Subcutaneous abdominal adipose tissue (tissue), 5 donors: Measurements from ENCODE around the gene CAPZB.

Source experiments
- H3K27ac ChIP-seq: one replicate; pipeline ENCODE4 v1.7.0; 2013; ENCODE audit warnings: low read depth, mild to moderate bottlenecking, inconsistent platforms, low read length, moderate library complexity
- H3K27me3 ChIP-seq, 5 donors: one replicate each; pipeline ENCODE4 v1.7.0; 2013; ENCODE audit warnings: low read length in 5 of 5, inconsistent platforms in 1 of 5; ENCODE audit not compliant: control insufficient read depth in 5 of 5, insufficient read depth in 4 of 5
- H3K36me3 ChIP-seq, 5 donors: one replicate each; pipeline ENCODE4 v1.7.0; 2013; ENCODE audit warnings: low read length in 5 of 5; ENCODE audit not compliant: control insufficient read depth in 5 of 5, insufficient read depth in 5 of 5
- H3K4me1 ChIP-seq, 5 donors: one replicate each; pipeline ENCODE4 v1.7.0; 2013; ENCODE audit warnings: low read length in 5 of 5, mild to moderate bottlenecking in 3 of 5, moderate library complexity in 1 of 5; ENCODE audit not compliant: control insufficient read depth in 5 of 5, insufficient read depth in 5 of 5
- H3K4me3 ChIP-seq, 5 donors: one replicate each; pipeline ENCODE4 v1.7.0; 2013; ENCODE audit warnings: low read length in 5 of 5, low read depth in 1 of 5
- H3K9ac ChIP-seq, 5 donors: one replicate each; pipeline ENCODE4 v1.7.0; 2013; ENCODE audit warnings: low read length in 5 of 5, mild to moderate bottlenecking in 4 of 5, moderate library complexity in 3 of 5
- H3K9me3 ChIP-seq, 5 donors: one replicate each; pipeline ENCODE4 v1.7.0; 2013; ENCODE audit warnings: low read length in 5 of 5; ENCODE audit not compliant: control insufficient read depth in 5 of 5
- donor health status: healthy.
- donor health status: healthy.
- donor health status: healthy.
- donor health status: healthy.
- donor health status: healthy.

CAPZB gene

GRCh38 chr1:19423130-19423529 is 62.2 kb downstream of the CAPZB start:
- no peak overlapping the region for H3K4me3 ChIP-seq
- H3K27me3 ChIP-seq = no peaks in the 10 kb centered on the region
- H3K4me1 ChIP-seq = peaks cover 5 to 73% (median 62%) of the 10 kb centered on the region in 5 donors
- H3K27ac ChIP-seq = peak overlapping the region; percentile 65
- H3K9ac ChIP-seq = no peak overlapping the region
- H3K36me3 ChIP-seq = peaks cover 2 to 15% (median 13%) of the 10 kb centered on the region in 5 donors
- H3K9me3 ChIP-seq = no peaks in the 10 kb centered on the region

- peak overlapping the region; percentile 54 for H3K27ac ChIP-seq
- H3K36me3 ChIP-seq = peaks cover 2 to 20% (median 15%) of the 10 kb centered on the region in 5 donors
- peak overlapping the region in 1 of 5 donors; percentile 0 for H3K4me3 ChIP-seq
- H3K9me3 ChIP-seq = no peaks in the 10 kb centered on the region
- peak overlapping the region in 1 of 5 donors; percentile 36 for H3K9ac ChIP-seq
- peaks cover 1 to 66% (median 57%) of the 10 kb centered on the region in 5 donors for H3K4me1 ChIP-seq
- no peaks in the 10 kb centered on the region for H3K27me3 ChIP-seq
Observed at GRCh38 chr1:19421365-19421764, 64.0 kb downstream of the CAPZB start.

- Histone ChIP-seq H3K9ac (no peak overlapping the region), H3K4me1 (peaks cover 1 to 58% (median 49%) of the 10 kb centered on the region in 5 donors), H3K9me3 (no peaks in the 10 kb centered on the region), H3K27ac (peak overlapping the region; percentile 54), H3K36me3 (peaks cover 2 to 20% (median 15%) of the 10 kb centered on the region in 5 donors), H3K4me3 (no peak overlapping the region), H3K27me3 (no peaks in the 10 kb centered on the region)
Observed at GRCh38 chr1:19420606-19421005, 64.7 kb downstream of the CAPZB start.

GRCh38 chr1:19419691-19420090 is 65.6 kb downstream of the CAPZB start:
- Histone ChIP-seq H3K9me3 (no peaks in the 10 kb centered on the region), H3K27me3 (no peaks in the 10 kb centered on the region), H3K4me1 (peaks cover 5 to 59% (median 43%) of the 10 kb centered on the region in 5 donors), H3K36me3 (peaks cover 2 to 20% (median 15%) of the 10 kb centered on the region in 5 donors), H3K9ac (no peak overlapping the region), H3K27ac (no peak overlapping the region), H3K4me3 (no peak overlapping the region)

- Histone ChIP-seq H3K4me3 (no peak overlapping the region), H3K9me3 (no peaks in the 10 kb centered on the region), H3K9ac (no peak overlapping the region), H3K4me1 (peaks cover 5 to 59% (median 43%) of the 10 kb centered on the region in 5 donors), H3K27me3 (no peaks in the 10 kb centered on the region), H3K36me3 (peaks cover 2 to 20% (median 15%) of the 10 kb centered on the region in 5 donors), H3K27ac (no peak overlapping the region)
Observed at GRCh38 chr1:19418503-19418971, 66.8 kb downstream of the CAPZB start.

- H3K4me3 ChIP-seq = no peak overlapping the region
- H3K9me3 ChIP-seq = no peaks in the 10 kb centered on the region
- H3K27me3 ChIP-seq = no peaks in the 10 kb centered on the region
- H3K9ac ChIP-seq = no peak overlapping the region
- peaks cover 2 to 20% (median 15%) of the 10 kb centered on the region in 5 donors for H3K36me3 ChIP-seq
- H3K4me1 ChIP-seq = peaks cover 5 to 60% (median 39%) of the 10 kb centered on the region in 5 donors
- no peak overlapping the region for H3K27ac ChIP-seq
Observed at GRCh38 chr1:19416921-19417470, 68.3 kb downstream of the CAPZB start.

- Histone ChIP-seq H3K4me3 (no peak overlapping the region), H3K27me3 (no peaks in the 10 kb centered on the region), H3K4me1 (peaks cover 5 to 56% (median 35%) of the 10 kb centered on the region in 5 donors), H3K9ac (no peak overlapping the region), H3K9me3 (no peaks in the 10 kb centered on the region), H3K27ac (no peak overlapping the region), H3K36me3 (peaks cover 2 to 22% (median 15%) of the 10 kb centered on the region in 5 donors)
Observed at GRCh38 chr1:19416145-19416544, 69.2 kb downstream of the CAPZB start.

GRCh38 chr1:19414515-19415121 is 70.7 kb downstream of the CAPZB start:
- peaks cover 2 to 22% (median 15%) of the 10 kb centered on the region in 5 donors for H3K36me3 ChIP-seq
- peaks cover 5 to 57% (median 34%) of the 10 kb centered on the region in 5 donors for H3K4me1 ChIP-seq
- H3K9me3 ChIP-seq = no peaks in the 10 kb centered on the region
- H3K4me3 ChIP-seq = no peak overlapping the region
- H3K27ac ChIP-seq = no peak overlapping the region
- no peaks in the 10 kb centered on the region for H3K27me3 ChIP-seq
- H3K9ac ChIP-seq = peak overlapping the region in 2 of 5 donors; percentile 19 to 35

GRCh38 chr1:19413999-19414398 is 71.3 kb downstream of the CAPZB start:
- Histone ChIP-seq H3K36me3 (peaks cover 0 to 18% (median 9%) of the 10 kb centered on the region in 5 donors), H3K9me3 (no peaks in the 10 kb centered on the region), H3K27ac (peak overlapping the region; percentile 44), H3K27me3 (no peaks in the 10 kb centered on the region), H3K4me1 (peaks cover 5 to 58% (median 35%) of the 10 kb centered on the region in 5 donors), H3K4me3 (no peak overlapping the region), H3K9ac (no peak overlapping the region)

- H3K36me3 ChIP-seq = peaks cover 0 to 7% (median 2%) of the 10 kb centered on the region in 5 donors
- no peak overlapping the region for H3K4me3 ChIP-seq
- H3K27me3 ChIP-seq = no peaks in the 10 kb centered on the region
- H3K9me3 ChIP-seq = no peaks in the 10 kb centered on the region
- no peak overlapping the region for H3K9ac ChIP-seq
- H3K27ac ChIP-seq = no peak overlapping the region
- H3K4me1 ChIP-seq = peaks cover 5 to 49% (median 32%) of the 10 kb centered on the region in 5 donors
Observed at GRCh38 chr1:19412654-19413053, 72.7 kb downstream of the CAPZB start.
